ENCODE measurements around the gene LGR6.
"Not testable (repeated sequence)": the region's sequence is repeated elsewhere in the genome, so short reads cannot be mapped to it uniquely, and the experiment has no call there.

DNA sequence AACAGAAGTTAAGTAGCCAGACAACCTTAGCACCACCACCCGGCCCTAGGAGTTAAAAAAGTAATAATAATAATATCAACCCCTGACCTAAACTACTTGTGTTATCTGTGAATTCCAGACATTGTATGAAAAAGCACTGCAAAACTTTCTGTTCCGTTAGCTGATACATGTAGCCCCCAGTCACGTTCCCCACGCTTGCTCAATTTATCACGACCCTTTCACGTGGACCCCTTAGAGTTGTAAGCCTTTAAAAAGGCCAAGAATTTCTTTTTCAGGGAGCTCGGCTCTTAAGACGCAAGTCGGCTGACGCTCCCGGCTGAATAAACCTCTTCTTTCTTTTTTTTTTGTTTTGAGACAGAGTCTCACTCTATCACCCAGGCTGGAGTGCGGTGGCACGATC, 26.5 kb upstream of the LGR6 start:
- not testable (repeated sequence) for TF ChIP-seq POLR2A (IDR thresholded peaks at IDR 0.05; ENCODE audit: low read depth); EP300 (IDR thresholded peaks at IDR 0.05)
- TF ChIP-seq, protein P1, sequence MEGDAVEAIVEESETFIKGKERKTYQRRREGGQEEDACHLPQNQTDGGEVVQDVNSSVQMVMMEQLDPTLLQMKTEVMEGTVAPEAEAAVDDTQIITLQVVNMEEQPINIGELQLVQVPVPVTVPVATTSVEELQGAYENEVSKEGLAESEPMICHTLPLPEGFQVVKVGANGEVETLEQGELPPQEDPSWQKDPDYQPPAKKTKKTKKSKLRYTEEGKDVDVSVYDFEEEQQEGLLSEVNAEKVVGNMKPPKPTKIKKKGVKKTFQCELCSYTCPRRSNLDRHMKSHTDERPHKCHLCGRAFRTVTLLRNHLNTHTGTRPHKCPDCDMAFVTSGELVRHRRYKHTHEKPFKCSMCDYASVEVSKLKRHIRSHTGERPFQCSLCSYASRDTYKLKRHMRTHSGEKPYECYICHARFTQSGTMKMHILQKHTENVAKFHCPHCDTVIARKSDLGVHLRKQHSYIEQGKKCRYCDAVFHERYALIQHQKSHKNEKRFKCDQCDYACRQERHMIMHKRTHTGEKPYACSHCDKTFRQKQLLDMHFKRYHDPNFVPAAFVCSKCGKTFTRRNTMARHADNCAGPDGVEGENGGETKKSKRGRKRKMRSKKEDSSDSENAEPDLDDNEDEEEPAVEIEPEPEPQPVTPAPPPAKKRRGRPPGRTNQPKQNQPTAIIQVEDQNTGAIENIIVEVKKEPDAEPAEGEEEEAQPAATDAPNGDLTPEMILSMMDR (IDR thresholded peaks at IDR 0.05): not testable (repeated sequence)

Measured in esophagus muscularis mucosa (tissue), 4 donors.